ENCODE measurements around the gene PROK2. TPM values are rescaled to one million over a fixed set of nuclear protein-coding genes. Genes with fewer than 3 reads are reported as not detected.

The PROK2 gene
- total and polyA plus RNA-seq, 2 experiments from 2014 or later: not detected

- Histone ChIP-seq H3K27ac (no peak overlapping the region), H3F3A (ENCODE audit: insufficient read depth) (no peaks in the 10 kb centered on the region), H3K79me2 (ENCODE audit: insufficient read depth) (no peaks in the 10 kb centered on the region), H3K4me1 (ENCODE audit: insufficient read depth) (no peaks in the 10 kb centered on the region), H4K20me1 (ENCODE audit: insufficient read depth) (no peaks in the 10 kb centered on the region), H3K9me3 (ENCODE audit: low read depth) (no peaks in the 10 kb centered on the region), H3K4me3 (no peak overlapping the region), H3K4me2 (ENCODE audit: unreplicated experiment) (no peak overlapping the region), H3K36me3 (ENCODE audit: low read depth) (no peaks in the 10 kb centered on the region), H3K9me2 (ENCODE audit: insufficient read depth) (no peaks in the 10 kb centered on the region), H3K9ac (no peak overlapping the region), H3K27me3 (replicated peaks; ENCODE audit: insufficient read depth) (peaks cover 38% of the 10 kb centered on the region), H2AFZ (no peak overlapping the region)
- 55 to 66% methylated on average over 6 of the region's 6 CpGs for WGBS, 2 experiments (ENCODE audit: low coverage in 1 of 2, low lambda C conversion rate in 2 of 2, missing lambda C conversion rate in 2 of 2)
- in situ Hi-C loops (cut with MboI): no loop called here
- no peak for DNase-seq
- TF ChIP-seq EZH2phosphoT487 (IDR thresholded peaks at IDR 0.05; ENCODE audit: insufficient read depth, low read depth) (no peak), EZH2 (IDR thresholded peaks at IDR 0.05; ENCODE audit: insufficient read depth, poor library complexity, severe bottlenecking) (no peak)
Observed at GRCh38 chr3:71776538-71776937, 8.4 kb downstream of the PROK2 start.

- Histone ChIP-seq H3K79me2 (ENCODE audit: insufficient read depth) (no peaks in the 10 kb centered on the region), H2AFZ (no peak overlapping the region), H3K9me2 (ENCODE audit: insufficient read depth) (no peaks in the 10 kb centered on the region), H3K4me2 (ENCODE audit: unreplicated experiment) (no peak overlapping the region), H3K9me3 (ENCODE audit: low read depth) (no peaks in the 10 kb centered on the region), H3K27me3 (replicated peaks; ENCODE audit: insufficient read depth) (peaks cover 29% of the 10 kb centered on the region), H3K4me3 (no peak overlapping the region), H3K9ac (no peak overlapping the region), H4K20me1 (ENCODE audit: insufficient read depth) (no peaks in the 10 kb centered on the region), H3F3A (ENCODE audit: insufficient read depth) (no peaks in the 10 kb centered on the region), H3K4me1 (ENCODE audit: insufficient read depth) (no peaks in the 10 kb centered on the region), H3K36me3 (ENCODE audit: low read depth) (no peaks in the 10 kb centered on the region), H3K27ac (no peak overlapping the region)
- in situ Hi-C loops (cut with MboI): no loop called here
- no peak for DNase-seq
- no peak for TF ChIP-seq EZH2 (IDR thresholded peaks at IDR 0.05; ENCODE audit: insufficient read depth, poor library complexity, severe bottlenecking)
- TF ChIP-seq EZH2phosphoT487 (IDR thresholded peaks at IDR 0.05; ENCODE audit: insufficient read depth, low read depth): no peak
- WGBS, 2 experiments (ENCODE audit: low coverage in 1 of 2, low lambda C conversion rate in 2 of 2, missing lambda C conversion rate in 2 of 2): 75 to 81% methylated on average over 1 of the region's 1 CpG
Observed at GRCh38 chr3:71771884-71772283, 13.1 kb downstream of the PROK2 start.

DNA sequence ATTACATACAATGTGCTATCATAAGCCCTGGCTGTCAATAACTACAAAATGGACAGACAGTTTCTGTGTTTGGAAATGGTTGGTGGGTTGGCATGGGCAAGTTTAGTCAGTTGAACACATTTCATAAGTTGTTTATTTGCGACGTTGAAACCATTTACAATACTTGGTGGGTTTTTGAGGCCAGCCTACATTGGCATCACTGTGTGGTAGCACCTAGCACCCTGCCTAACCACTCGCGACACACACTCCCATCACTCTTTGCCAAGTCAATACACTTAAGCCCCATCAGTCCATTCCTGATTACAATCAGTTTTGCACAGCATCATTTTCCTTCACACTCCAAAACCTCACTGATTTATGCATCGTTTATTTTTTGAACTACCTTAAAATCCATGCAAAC is 13.8 kb downstream of the PROK2 start:
- no peaks in the 10 kb centered on the region for H3F3A ChIP-seq (ENCODE audit: insufficient read depth)
- no peak for DNase-seq
- no peaks in the 10 kb centered on the region for H3K79me2 ChIP-seq (ENCODE audit: insufficient read depth)
- TF ChIP-seq EZH2phosphoT487 (IDR thresholded peaks at IDR 0.05; ENCODE audit: insufficient read depth, low read depth) (no peak), EZH2 (IDR thresholded peaks at IDR 0.05; ENCODE audit: insufficient read depth, poor library complexity, severe bottlenecking) (no peak)
- H3K27me3 ChIP-seq (replicated peaks; ENCODE audit: insufficient read depth): peaks cover 29% of the 10 kb centered on the region
- H3K9me2 ChIP-seq (ENCODE audit: insufficient read depth): no peaks in the 10 kb centered on the region
- no peak overlapping the region for H3K27ac ChIP-seq
- no peak overlapping the region for H2AFZ ChIP-seq
- WGBS, 2 experiments (ENCODE audit: low coverage in 1 of 2, low lambda C conversion rate in 2 of 2, missing lambda C conversion rate in 2 of 2): 71 to 80% methylated on average over 5 of the region's 5 CpGs
- H3K4me2 ChIP-seq (ENCODE audit: unreplicated experiment): no peak overlapping the region
- in situ Hi-C loops (cut with MboI): no loop called here
- H3K4me3 ChIP-seq: no peak overlapping the region
- H3K36me3 ChIP-seq (ENCODE audit: low read depth): no peaks in the 10 kb centered on the region
- no peaks in the 10 kb centered on the region for H4K20me1 ChIP-seq (ENCODE audit: insufficient read depth)
- H3K4me1 ChIP-seq (ENCODE audit: insufficient read depth): no peaks in the 10 kb centered on the region
- H3K9ac ChIP-seq: no peak overlapping the region
- no peaks in the 10 kb centered on the region for H3K9me3 ChIP-seq (ENCODE audit: low read depth)

- H3K36me3 ChIP-seq (ENCODE audit: low read depth): no peaks in the 10 kb centered on the region
- in situ Hi-C loops (cut with MboI): no loop called here
- no peak overlapping the region for H3K4me3 ChIP-seq
Observed at GRCh38 chr3:71763426-71763825, 21.5 kb downstream of the PROK2 start.

DNA sequence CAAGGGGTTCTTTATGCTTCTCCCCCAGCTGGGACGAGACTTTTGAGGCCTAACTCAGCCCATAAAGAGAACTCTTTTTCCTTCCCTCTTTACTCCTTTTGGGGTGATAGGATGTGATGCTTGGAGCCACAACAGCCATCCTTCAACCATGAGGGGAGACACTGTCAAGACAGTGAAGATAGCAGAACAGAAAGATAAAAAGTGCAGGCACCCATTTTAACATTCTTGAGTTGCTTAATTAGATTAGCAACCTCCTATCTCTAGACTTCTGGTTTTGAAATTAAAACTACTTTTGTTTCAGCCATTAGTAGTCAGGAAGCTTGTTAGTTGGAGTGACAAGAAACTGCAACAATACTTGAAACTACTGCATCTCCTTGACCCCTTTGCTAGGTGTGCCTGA is 24.8 kb downstream of the PROK2 start:
- peaks cover 58% of the 10 kb centered on the region for H3K27me3 ChIP-seq (replicated peaks; ENCODE audit: insufficient read depth)
- H3K4me1 ChIP-seq (ENCODE audit: insufficient read depth): no peaks in the 10 kb centered on the region
- H3K4me3 ChIP-seq: no peak overlapping the region
- no peak overlapping the region for H3K4me2 ChIP-seq (ENCODE audit: unreplicated experiment)
- no peaks in the 10 kb centered on the region for H4K20me1 ChIP-seq (ENCODE audit: insufficient read depth)
- WGBS, 2 experiments (ENCODE audit: low coverage in 1 of 2, low lambda C conversion rate in 2 of 2, missing lambda C conversion rate in 2 of 2): 26 to 28% methylated on average over 1 of the region's 1 CpG
- in situ Hi-C loops (cut with MboI): no loop called here
- TF ChIP-seq EZH2 (IDR thresholded peaks at IDR 0.05; ENCODE audit: insufficient read depth, poor library complexity, severe bottlenecking) (no peak), EZH2phosphoT487 (IDR thresholded peaks at IDR 0.05; ENCODE audit: insufficient read depth, low read depth) (no peak)
- H3K9me2 ChIP-seq (ENCODE audit: insufficient read depth): no peaks in the 10 kb centered on the region
- H3F3A ChIP-seq (ENCODE audit: insufficient read depth): no peaks in the 10 kb centered on the region
- no peak for DNase-seq
- no peaks in the 10 kb centered on the region for H3K36me3 ChIP-seq (ENCODE audit: low read depth)
- no peak overlapping the region for H3K9ac ChIP-seq
- no peaks in the 10 kb centered on the region for H3K9me3 ChIP-seq (ENCODE audit: low read depth)
- no peak overlapping the region for H2AFZ ChIP-seq
- H3K27ac ChIP-seq: no peak overlapping the region
- H3K79me2 ChIP-seq (ENCODE audit: insufficient read depth): no peaks in the 10 kb centered on the region

More at GRCh38 chr3:71763426-71763825, 21.5 kb downstream of the PROK2 start:
- H3K27me3 ChIP-seq (replicated peaks; ENCODE audit: insufficient read depth): peaks cover 39% of the 10 kb centered on the region
- no peaks in the 10 kb centered on the region for H3F3A ChIP-seq (ENCODE audit: insufficient read depth)
- H3K9ac ChIP-seq: no peak overlapping the region
- H3K9me2 ChIP-seq (ENCODE audit: insufficient read depth): no peaks in the 10 kb centered on the region
- H4K20me1 ChIP-seq (ENCODE audit: insufficient read depth): no peaks in the 10 kb centered on the region
- no peak for DNase-seq
- H2AFZ ChIP-seq: no peak overlapping the region
- no peaks in the 10 kb centered on the region for H3K79me2 ChIP-seq (ENCODE audit: insufficient read depth)
- no peaks in the 10 kb centered on the region for H3K4me1 ChIP-seq (ENCODE audit: insufficient read depth)
- WGBS, 2 experiments (ENCODE audit: low coverage in 1 of 2, low lambda C conversion rate in 2 of 2, missing lambda C conversion rate in 2 of 2): 47 to 52% methylated on average over 5 of the region's 5 CpGs
- no peak overlapping the region for H3K4me2 ChIP-seq (ENCODE audit: unreplicated experiment)
- TF ChIP-seq EZH2phosphoT487 (IDR thresholded peaks at IDR 0.05; ENCODE audit: insufficient read depth, low read depth): no peak
- no peak for TF ChIP-seq EZH2 (IDR thresholded peaks at IDR 0.05; ENCODE audit: insufficient read depth, poor library complexity, severe bottlenecking)
- H3K27ac ChIP-seq: no peak overlapping the region
- H3K9me3 ChIP-seq (ENCODE audit: low read depth): no peaks in the 10 kb centered on the region
